A673 (cell line): ENCODE results near the gene CCSAP. TPM values are rescaled to one million over a fixed set of nuclear protein-coding genes. Genes with fewer than 3 reads are reported as not detected.
"Not testable (repeated sequence)": the region's sequence is repeated elsewhere in the genome, so short reads cannot be mapped to it uniquely, and the experiment has no call there.

Experiments used
- BruUV-seq: library from RNA; stranded (reverse); fragments of 400-500 nt; replicated peaks from 2 replicates; lab custom pipeline; 2021; lab: Mats Ljungman, UMichigan
- CTCF ChIA-PET: fragments of 300-600 bp; sonication (Branson Sonifier 250); formaldehyde crosslinking; loops from one replicate; lab custom pipeline; 2022; ENCODE audit warnings: antibody characterized with exemption; lab: Charles Lee
- POLR2A ChIA-PET: fragments of 300-600 bp; sonication (Branson Sonifier 250); formaldehyde crosslinking; loops from one replicate; lab custom pipeline; 2022; ENCODE audit warnings: antibody characterized with exemption; ENCODE audit not compliant: low non-redundant PET; lab: Charles Lee
- DNase-seq: peaks from one replicate; pipeline ENCODE4 v3.0.0-alpha.2; 2015; ENCODE audit warnings: low spot score
- H3K27ac ChIP-seq: fragments of 200-600 bp; sonication (generic); 2 replicates; pipeline ENCODE4 v1.5.1; 2016; ENCODE audit warnings: mixed run types, low read depth, mild to moderate bottlenecking, mixed read lengths, antibody characterized with exemption, low read length; ENCODE audit not compliant: poor library complexity, severe bottlenecking
- H3K27me3 ChIP-seq: fragments of 200-600 bp; sonication (generic); replicated peaks from 2 replicates; pipeline ENCODE4 v1.6.1; 2017; ENCODE audit warnings: mixed run types, low read depth, mild to moderate bottlenecking, mixed read lengths, antibody characterized with exemption, low read length; ENCODE audit not compliant: insufficient read depth, poor library complexity
- H3K36me3 ChIP-seq: fragments of 200-600 bp; sonication (generic); 2 replicates; pipeline ENCODE4 v1.6.1; 2016; ENCODE audit warnings: mixed run types, mild to moderate bottlenecking, mixed read lengths, antibody characterized with exemption, low read length; ENCODE audit not compliant: insufficient read depth, poor library complexity, severe bottlenecking
- H3K4me1 ChIP-seq: fragments of 200-600 bp; sonication (generic); 2 replicates; pipeline ENCODE4 v1.6.1; 2017; ENCODE audit warnings: mixed run types, mild to moderate bottlenecking, mixed read lengths, antibody characterized with exemption, low read length; ENCODE audit not compliant: insufficient read depth, poor library complexity, severe bottlenecking
- H3K4me3 ChIP-seq: fragments of 200-600 bp; sonication (generic); 2 replicates; pipeline ENCODE4 v1.5.1; 2016; ENCODE audit warnings: low read depth, mixed run types, mild to moderate bottlenecking, mixed read lengths, low read length; ENCODE audit not compliant: poor library complexity, severe bottlenecking
- H3K9me3 ChIP-seq: fragments of 200-600 bp; sonication (generic); 2 replicates; pipeline ENCODE4 v1.6.1; 2016; ENCODE audit warnings: mixed run types, low read depth, mild to moderate bottlenecking, mixed read lengths, antibody characterized with exemption, low read length; ENCODE audit not compliant: poor library complexity, severe bottlenecking
- CTCF ChIP-seq: fragments of 300-800, 200-600 bp; sonication (generic); conservative IDR thresholded peaks from 2 replicates; pipeline ENCODE4 v1.5.1; 2017; ENCODE audit warnings: low read depth, mild to moderate bottlenecking, antibody characterized with exemption, low read length, moderate library complexity, mixed read lengths
- EZH2 ChIP-seq: fragments of 200-600 bp; sonication (generic); IDR thresholded peaks from 2 replicates; pipeline ENCODE4 v1.6.1; 2017; ENCODE audit warnings: borderline replicate concordance, low read depth, mild to moderate bottlenecking, mixed read lengths, antibody characterized with exemption, low read length; ENCODE audit not compliant: poor library complexity, severe bottlenecking
- intact Hi-C: fragments of 100-400 bp; cut with micrococcal nuclease; formaldehyde crosslinking; loops from one replicate; pipeline ENCODE4 v1.10.0; 2022; ENCODE audit not compliant: unreplicated experiment
- total RNA-seq: library from RNA; stranded (reverse); gene quantifications from 2 replicates; pipeline ENCODE4 v1.2.3, GENCODE V29; 2021

The CCSAP gene
- total RNA-seq, 1 experiment from 2014 or later, result 11.7 TPM

GRCh38 chr1:229379846-229380245 is 37.0 kb upstream of the CCSAP start:
- intact Hi-C loops, result no loop called here
- Histone ChIP-seq H3K36me3 (no peaks in the 10 kb centered on the region), H3K4me1 (peaks cover 5% of the 10 kb centered on the region), H3K4me3 (no peak overlapping the region), H3K27me3 (no peaks in the 10 kb centered on the region), H3K27ac (no peak overlapping the region), H3K9me3 (no peaks in the 10 kb centered on the region)
- ChIA-PET POLR2A (no interaction called here), CTCF (no interaction called here)
- no peak for DNase-seq
- TF ChIP-seq CTCF, result no peak
- no peak for TF ChIP-seq EZH2
- BruUV-seq, result no TSS peak

- ChIA-PET CTCF (no interaction called here), POLR2A (no interaction called here)
- peak; percentile 83 for DNase-seq
- Histone ChIP-seq H3K9me3 (no peaks in the 10 kb centered on the region), H3K27ac (no peak overlapping the region), H3K36me3 (no peaks in the 10 kb centered on the region), H3K4me1 (peaks cover 5% of the 10 kb centered on the region), H3K4me3 (no peak overlapping the region), H3K27me3 (no peaks in the 10 kb centered on the region)
- intact Hi-C loops, result no loop called here
- TF ChIP-seq EZH2, result no peak
- TF ChIP-seq CTCF, result peak; percentile 26; the same call in 1 of the 2 replicates
- BruUV-seq, result no TSS peak
Observed at GRCh38 chr1:229378586-229379367, 35.9 kb upstream of the CCSAP start.

GRCh38 chr1:229378035-229378434 is 35.2 kb upstream of the CCSAP start:
- intact Hi-C loops, H3K27ac ChIP-seq, H3K27me3 ChIP-seq, H3K4me1 ChIP-seq, POLR2A ChIA-PET, H3K9me3 ChIP-seq, BruUV-seq, DNase-seq, H3K4me3 ChIP-seq, CTCF ChIA-PET, H3K36me3 ChIP-seq: not testable (repeated sequence)

- Histone ChIP-seq H3K27me3 (no peaks in the 10 kb centered on the region), H3K4me1 (peaks cover 5% of the 10 kb centered on the region), H3K4me3 (no peak overlapping the region), H3K9me3 (no peaks in the 10 kb centered on the region), H3K36me3 (no peaks in the 10 kb centered on the region), H3K27ac (no peak overlapping the region)
- DNase-seq, result no peak
- intact Hi-C loops, result no loop called here
- ChIA-PET POLR2A (no interaction called here), CTCF (no interaction called here)
- TF ChIP-seq CTCF, result no peak
- BruUV-seq, result no TSS peak
Observed at GRCh38 chr1:229377429-229377828, 34.6 kb upstream of the CCSAP start.
